GM21717 (cell line): ENCODE measurements around the gene NAT14.

Source experiments
- ATAC-seq: cut with Tn5 transposase; IDR thresholded peaks from one replicate; pipeline ENCODE4 v1.9.1; 2021; ENCODE audit warnings: mild to moderate bottlenecking, moderate library complexity; ENCODE audit not compliant: unreplicated experiment

NAT14 gene

GRCh38 chr19:55452749-55453346, 32.1 kb upstream of the NAT14 start:
- no peak for ATAC-seq

- no peak for ATAC-seq
Measured at GRCh38 chr19:55453511-55454260, 31.3 kb upstream of the NAT14 start.

- ATAC-seq, result no peak
Measured at GRCh38 chr19:55454787-55455243, 30.2 kb upstream of the NAT14 start.

GRCh38 chr19:55455576-55456235, 29.3 kb upstream of the NAT14 start:
- no peak for ATAC-seq

GRCh38 chr19:55456347-55456746, 28.6 kb upstream of the NAT14 start:
- ATAC-seq, result no peak

- ATAC-seq, result no peak
Measured at GRCh38 chr19:55457683-55458457, 27.1 kb upstream of the NAT14 start.

GRCh38 chr19:55459551-55459949, 25.4 kb upstream of the NAT14 start:
- ATAC-seq, result no peak

GRCh38 chr19:55459950-55460657, 24.9 kb upstream of the NAT14 start:
- ATAC-seq, result no peak

- no peak for ATAC-seq
Measured at GRCh38 chr19:55460670-55461258, 24.2 kb upstream of the NAT14 start.

- peak; percentile 90 for ATAC-seq
Measured at GRCh38 chr19:55461259-55461973, 23.6 kb upstream of the NAT14 start, which contains the start of gene ISOC2. ISOC2 (minus strand) TSS chr19:55461642; CDS start chr19:55456486, 5,156 bp downstream.

- no peak for ATAC-seq
Measured at GRCh38 chr19:55461974-55462626, 22.9 kb upstream of the NAT14 start.

- ATAC-seq, result no peak
Measured at GRCh38 chr19:55462722-55463121, 22.3 kb upstream of the NAT14 start.

GRCh38 chr19:55463583-55464031, 21.4 kb upstream of the NAT14 start:
- no peak for ATAC-seq

GRCh38 chr19:55464039-55464661, 20.8 kb upstream of the NAT14 start:
- no peak for ATAC-seq

GRCh38 chr19:55464662-55465054, 20.3 kb upstream of the NAT14 start, which contains the start of gene C19orf85:
C19orf85 (minus strand) TSS chr19:55464751; CDS start chr19:55464554, 197 bp downstream.
- no peak for ATAC-seq

GRCh38 chr19:55465460-55466240, 19.3 kb upstream of the NAT14 start:
- no peak for ATAC-seq

- ATAC-seq, result no peak
Measured at GRCh38 chr19:55466241-55466614, 18.8 kb upstream of the NAT14 start.
